Endothelial cell of umbilical vein (primary cell): ENCODE measurements around the gene KIAA1755. TPM values are rescaled to one million over a fixed set of nuclear protein-coding genes. Genes with fewer than 3 reads are reported as not detected.
A peak's percentile ranks its signal among the peaks of the same experiment; 100 is the strongest.

Source experiments
- BruUV-seq: library from RNA; stranded (reverse); fragments of 400-500 nt; replicated peaks from 2 replicates; lab custom pipeline; 2021; lab: Mats Ljungman, UMichigan
- CTCF ChIA-PET: fragments of 300-600, 350-600 bp; sonication (Branson Sonifier 250); formaldehyde crosslinking; loops from one replicate; lab custom pipeline; 2021; ENCODE audit warnings: antibody characterized with exemption, inconsistent platforms; lab: Charles Lee
- POLR2A ChIA-PET: fragments of 300-600, 350-600 bp; sonication (Branson Sonifier 250); formaldehyde crosslinking; loops from one replicate; lab custom pipeline; 2021; ENCODE audit warnings: antibody characterized with exemption, inconsistent platforms; lab: Charles Lee
- DNase-seq: peaks from one replicate; pipeline ENCODE4 v3.0.0-alpha.2; 2011; ENCODE audit warnings: low read depth, low spot score
- FAIRE-seq: peaks from 2 replicates; lab custom pipeline; 2011; peaks lifted over from hg19 to GRCh38; lab: Jason Lieb, UNC
- H2AFZ ChIP-seq: 2 replicates; pipeline ENCODE4 v1.6.0; 2012; ENCODE audit warnings: low read depth, low read length, control low read depth, inconsistent platforms
- H3K27ac ChIP-seq: 2 replicates; pipeline ENCODE4 v1.5.1; 2011; ENCODE audit warnings: low read depth, mild to moderate bottlenecking, control low read depth, low read length, moderate library complexity; ENCODE audit not compliant: insufficient read depth
- H3K27me3 ChIP-seq, 2 experiments: 2 replicates each; pipeline versions ENCODE4 v1.6.0 to v1.6.1; 2011; ENCODE audit warnings: low read length in 2 of 2, mixed read lengths in 1 of 2; ENCODE audit not compliant: control insufficient read depth in 2 of 2, insufficient read depth in 2 of 2
- H3K36me3 ChIP-seq, 2 experiments: 2 replicates in 1 of 2; 3 replicates in 1 of 2; pipeline ENCODE4 v1.5.1; 2011; ENCODE audit warnings: low read length in 2 of 2, mild to moderate bottlenecking in 1 of 2, moderate library complexity in 1 of 2; ENCODE audit not compliant: control insufficient read depth in 2 of 2, insufficient read depth in 2 of 2; ENCODE audit errors: extremely low read depth in 1 of 2
- H3K4me1 ChIP-seq: 3 replicates; pipeline ENCODE4 v1.5.1; 2011; ENCODE audit warnings: mild to moderate bottlenecking, low read length; ENCODE audit not compliant: control insufficient read depth, insufficient read depth; ENCODE audit errors: extremely low read depth
- H3K4me2 ChIP-seq: 2 replicates; pipeline ENCODE4 v1.6.1; 2011; ENCODE audit warnings: low read length, control low read depth, mixed read lengths; ENCODE audit not compliant: insufficient read depth
- H3K4me3 ChIP-seq, 3 experiments: fragments of 200-600 bp in 1 of 3; sonication (generic), shearing (Covaris generic) in 1 of 3; replicated peaks in 1 of 3; 2 replicates each; pipeline ENCODE4 v1.5.1; 2011 to 2016; ENCODE audit warnings: control low read depth in 3 of 3, low read length in 3 of 3, mild to moderate bottlenecking in 2 of 3, inconsistent platforms in 1 of 3, low read depth in 1 of 3, moderate library complexity in 1 of 3; ENCODE audit not compliant: insufficient read depth in 1 of 3
- H3K79me2 ChIP-seq: 2 replicates; pipeline ENCODE4 v1.6.0; 2012; ENCODE audit warnings: low read length, inconsistent platforms; ENCODE audit not compliant: control insufficient read depth, insufficient read depth
- H3K9ac ChIP-seq: replicated peaks from 2 replicates; pipeline ENCODE3; 2011; ENCODE audit warnings: low read length, control low read depth; ENCODE audit not compliant: insufficient read depth; ENCODE audit errors: extremely low read depth
- H3K9me1 ChIP-seq: replicated peaks from 3 replicates; pipeline ENCODE4 v1.6.0; 2011; ENCODE audit warnings: mild to moderate bottlenecking, low read length; ENCODE audit not compliant: control insufficient read depth, insufficient read depth; ENCODE audit errors: extremely low read depth
- H3K9me3 ChIP-seq: replicated peaks from 2 replicates; pipeline ENCODE4 v1.5.1; 2012; ENCODE audit warnings: low read length, inconsistent platforms; ENCODE audit not compliant: control insufficient read depth, insufficient read depth
- H4K20me1 ChIP-seq: replicated peaks from 2 replicates; pipeline ENCODE3; 2011; ENCODE audit warnings: mild to moderate bottlenecking, low read length; ENCODE audit not compliant: control insufficient read depth, insufficient read depth; ENCODE audit errors: extremely low read depth
- CTCF ChIP-seq, 2 donors: IDR thresholded peaks; 1 replicate in 1 of 2; 2 replicates in 1 of 2; pipeline ENCODE4 v1.5.1; 2011; ENCODE audit warnings: low read length in 2 of 2, mild to moderate bottlenecking in 2 of 2, moderate library complexity in 2 of 2, control low read depth in 1 of 2, inconsistent platforms in 1 of 2, low read depth in 1 of 2; ENCODE audit not compliant: insufficient read depth in 1 of 2; ENCODE audit errors: extremely low read depth in 1 of 2
- EZH2 ChIP-seq: IDR thresholded peaks from 2 replicates; pipeline ENCODE4 v1.6.1; 2012; ENCODE audit warnings: borderline replicate concordance, low read depth, mild to moderate bottlenecking, moderate library complexity, low read length, inconsistent platforms; ENCODE audit not compliant: severe bottlenecking
- FOS ChIP-seq: IDR thresholded peaks from 2 replicates; pipeline ENCODE4 v1.6.1; 2011; ENCODE audit warnings: mild to moderate bottlenecking, low read length, moderate library complexity, borderline replicate concordance; ENCODE audit not compliant: insufficient read depth
- GATA2 ChIP-seq: IDR thresholded peaks from 2 replicates; pipeline ENCODE4 v1.7.0; 2011; ENCODE audit warnings: low read depth, mild to moderate bottlenecking, moderate library complexity, mixed read lengths, low read length; ENCODE audit not compliant: insufficient read length, insufficient read depth
- JUN ChIP-seq: IDR thresholded peaks from 2 replicates; pipeline ENCODE4 v1.6.1; 2011; ENCODE audit warnings: borderline replicate concordance, low read depth; ENCODE audit not compliant: insufficient read length, insufficient read depth
- MYC ChIP-seq: IDR thresholded peaks from one replicate; pipeline ENCODE4 v1.6.1; 2011; ENCODE audit warnings: mild to moderate bottlenecking, low read depth, low read length
- POLR2A ChIP-seq: IDR thresholded peaks from 2 replicates; pipeline ENCODE4 v1.6.1; 2012; ENCODE audit warnings: low read depth, mild to moderate bottlenecking, control low read depth, low read length
- POLR2AphosphoS5 ChIP-seq: IDR thresholded peaks from 2 replicates; pipeline ENCODE4 v1.6.1; 2012; ENCODE audit warnings: low read depth, mild to moderate bottlenecking, control low read depth, low read length, moderate library complexity; ENCODE audit not compliant: insufficient read depth
- dilution Hi-C: fragments of 300-500 bp; cut with MboI; formaldehyde crosslinking; loops from one replicate; pipeline ENCODE4 v1.15.0; 2019; ENCODE audit warnings: low sequenced_read_pairs; ENCODE audit not compliant: extremely low pct_ligation_motif_present
- intact Hi-C: fragments of 100-400 bp; cut with micrococcal nuclease; formaldehyde crosslinking; loops from one replicate; pipeline ENCODE4 v1.10.0; 2022
- polyA plus RNA-seq, 4 experiments: library from polyadenylated mRNA; depleted of rRNA in 3 of 4; stranded (reverse) in 3 of 4; unstranded in 1 of 4; fragments of >200 nt; gene quantifications; 2 replicates each; pipeline versions ENCODE4 v1.2.1 to v1.2.3, GENCODE V29; 2011 to 2012; ENCODE audit warnings: missing spikeins in 1 of 4
- total RNA-seq: library from RNA; stranded (reverse); gene quantifications from 2 replicates; pipeline ENCODE4 v1.2.3, GENCODE V29; 2021
- TF ChIP-seq, protein P1 (sequence below): IDR thresholded peaks from 2 replicates; pipeline ENCODE4 v1.6.1; 2011; ENCODE audit not compliant: insufficient read depth, insufficient read length

KIAA1755 gene
- total and polyA plus RNA-seq, 2 donors (not counting 3 experiments of a cell fraction or from before 2014, with no cell fraction given), result 0.36 to 0.51 TPM

DNA sequence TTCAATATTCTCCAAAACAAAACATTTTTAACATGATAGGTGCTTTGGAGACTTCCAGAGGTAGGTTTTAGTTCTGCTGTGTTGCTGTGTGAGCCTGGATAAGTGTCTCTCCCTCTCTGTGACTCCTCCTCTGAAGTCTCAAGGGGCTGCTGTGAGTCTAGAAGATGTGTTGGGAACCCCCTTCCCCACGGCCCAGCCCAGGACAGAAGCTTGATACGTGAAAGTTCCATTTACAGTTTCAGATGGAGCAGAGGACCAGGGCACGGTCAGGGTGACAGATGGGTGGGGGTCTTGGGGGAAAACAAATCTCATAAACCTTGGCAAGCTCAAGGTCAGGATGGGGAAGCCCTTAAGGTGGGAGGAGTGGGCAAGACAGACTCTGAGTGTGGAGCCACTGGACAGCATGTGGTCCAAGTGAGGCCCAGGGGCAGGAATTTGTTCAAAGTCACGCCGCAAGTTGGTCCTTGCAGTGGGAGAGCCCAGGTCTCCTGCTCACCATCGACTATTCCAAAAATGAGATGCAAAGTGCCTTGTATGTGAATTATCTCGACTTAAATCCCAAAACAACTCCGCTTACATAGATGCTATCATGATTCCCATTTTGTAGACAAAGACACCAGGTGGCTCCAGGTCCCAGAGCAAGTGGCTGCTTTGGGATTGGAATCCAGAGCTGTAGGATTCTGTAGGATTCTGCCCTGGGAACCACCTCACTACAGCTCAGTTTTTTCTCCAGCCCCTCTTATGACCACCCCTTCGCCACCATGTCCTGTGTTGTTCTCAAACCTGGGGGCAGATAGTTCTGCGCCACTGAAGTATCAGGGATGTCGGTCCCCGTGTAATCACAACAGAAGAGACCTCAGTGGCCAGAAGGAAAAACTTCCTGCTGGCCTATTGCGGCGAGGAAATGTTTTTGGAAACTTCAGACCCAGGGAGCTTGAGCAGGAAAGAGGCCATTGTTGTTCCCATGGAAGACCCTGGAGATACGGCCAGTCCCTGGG lies 97.4 kb downstream of the KIAA1755 start:
- ChIA-PET CTCF (interaction anchor here (1.0 to 4.5 kb wide), 13 partner anchors 8 to 245 kb away, joined by 3 to 53 read pairs (median 9); no protein-coding TSS in a partner anchor), POLR2A (interaction anchor here (1.8 to 2.5 kb wide), 2 partner anchors 9 to 18 kb away, joined by 5 to 12 read pairs; no protein-coding TSS in a partner anchor)
- no TSS peak for BruUV-seq
- DNase-seq (peak; percentile 54), FAIRE-seq (peak; percentile 87)
- Histone ChIP-seq H3K27me3 (no peaks in the 10 kb centered on the region), H3K27ac (peak overlapping the region; percentile 96), H2AFZ (no peak overlapping the region), H3K9ac (peak overlapping the region; percentile 86), H3K79me2 (peaks cover 67% of the 10 kb centered on the region), H3K9me3 (no peaks in the 10 kb centered on the region), H3K4me1 (peaks cover 81% of the 10 kb centered on the region), H3K9me1 (no peaks in the 10 kb centered on the region), H4K20me1 (no peaks in the 10 kb centered on the region), H3K36me3 (peaks cover 13 to 21% of the 10 kb centered on the region in 2 experiments), H3K4me3 (peak overlapping the region; percentile 26 to 96 (median 68)), H3K4me2 (peak overlapping the region; percentile 78)
- dilution Hi-C loops (no loop called here), intact Hi-C loops (loop anchor here (1.0 kb wide), 1 partner anchor 11 kb away; no protein-coding TSS in a partner anchor)
- peak; percentile 43 for TF ChIP-seq POLR2AphosphoS5
- TF ChIP-seq, protein P1, sequence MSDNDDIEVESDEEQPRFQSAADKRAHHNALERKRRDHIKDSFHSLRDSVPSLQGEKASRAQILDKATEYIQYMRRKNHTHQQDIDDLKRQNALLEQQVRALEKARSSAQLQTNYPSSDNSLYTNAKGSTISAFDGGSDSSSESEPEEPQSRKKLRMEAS, result no peak
- peak; percentile 15 for TF ChIP-seq POLR2A

- H3K9me3 ChIP-seq, result no peaks in the 10 kb centered on the region
- H3K4me2 ChIP-seq, result peak overlapping the region; percentile 78
- peak overlapping the region; percentile 86 for H3K9ac ChIP-seq
- peaks cover 78% of the 10 kb centered on the region for H3K79me2 ChIP-seq
- no peaks in the 10 kb centered on the region for H3K27me3 ChIP-seq
- no peaks in the 10 kb centered on the region for H4K20me1 ChIP-seq
- H3K4me1 ChIP-seq, result peaks cover 82% of the 10 kb centered on the region
- no TSS peak for BruUV-seq
- H3K9me1 ChIP-seq, result no peaks in the 10 kb centered on the region
- POLR2A ChIA-PET, result interaction anchor here (2.0 kb wide), 1 partner anchor 18 kb away, joined by 7 read pairs; no protein-coding TSS in a partner anchor
- H3K36me3 ChIP-seq, result peaks cover 23 to 30% of the 10 kb centered on the region in 2 experiments
- peak overlapping the region; percentile 26 to 68 (median 32) for H3K4me3 ChIP-seq
- CTCF ChIA-PET, result interaction anchor here (0.8 to 4.5 kb wide), 8 partner anchors 10 to 598 kb away, joined by 3 to 53 read pairs (median 10); no protein-coding TSS in a partner anchor
- intact Hi-C loops, result no loop called here
- H2AFZ ChIP-seq, result no peak overlapping the region
- dilution Hi-C loops, result no loop called here
- FAIRE-seq (no peak), DNase-seq (peak; percentile 21)
- peak overlapping the region; percentile 96 for H3K27ac ChIP-seq
- TF ChIP-seq MYC, result no peak
- TF ChIP-seq, protein P1, result no peak
- no peak for TF ChIP-seq POLR2A
- TF ChIP-seq FOS, result no peak
- TF ChIP-seq JUN, result no peak
- no peak for TF ChIP-seq CTCF (IDR thresholded peaks at IDR 0.05; ENCODE audit: extremely low read depth in 1 of 2, insufficient read depth in 1 of 2, low read depth in 1 of 2, low read length in 2 of 2)
- TF ChIP-seq POLR2AphosphoS5, result no peak
- TF ChIP-seq EZH2, result no peak
- no peak for TF ChIP-seq GATA2
Observed at GRCh38 chr20:38162149-38162548, 98.4 kb downstream of the KIAA1755 start.
